GM19025 (cell line): ENCODE results near the gene SMCO1.
"Not testable (repeated sequence)": the region's sequence is repeated elsewhere in the genome, so short reads cannot be mapped to it uniquely, and the experiment has no call there.

Experiments
- ATAC-seq: cut with Tn5 transposase; IDR thresholded peaks from one replicate; pipeline ENCODE4 v1.9.1; 2021; ENCODE audit warnings: mild to moderate bottlenecking, low read depth, moderate library complexity; ENCODE audit not compliant: unreplicated experiment

SMCO1 gene

GRCh38 chr3:196514913-196515621, at the start of gene SMCO1:
Gene SMCO1 (minus strand): TSS chr3:196515346. CDS start chr3:196515209, 137 bp downstream.
- no peak for ATAC-seq

GRCh38 chr3:196563721-196564225, 48.6 kb upstream of the SMCO1 start:
- no peak for ATAC-seq

- ATAC-seq: no peak
These were observed 44.7 kb upstream of the SMCO1 start for GRCh38 chr3:196559826-196560225.

GRCh38 chr3:196558476-196558875, 43.3 kb upstream of the SMCO1 start:
- ATAC-seq: no peak

GRCh38 chr3:196557236-196557635, 42.1 kb upstream of the SMCO1 start:
- no peak for ATAC-seq

- no peak for ATAC-seq
These were observed 40.1 kb upstream of the SMCO1 start for GRCh38 chr3:196555295-196555694.

- ATAC-seq: no peak
These were observed 39.1 kb upstream of the SMCO1 start for GRCh38 chr3:196554205-196554604.

- ATAC-seq: no peak
These were observed 38.4 kb upstream of the SMCO1 start for GRCh38 chr3:196553551-196553950.

- ATAC-seq: no peak
These were observed 37.1 kb upstream of the SMCO1 start for GRCh38 chr3:196552253-196552652.

- ATAC-seq: not testable (repeated sequence)
These were observed 35.0 kb upstream of the SMCO1 start for GRCh38 chr3:196550172-196550571.

- not testable (repeated sequence) for ATAC-seq
These were observed 34.2 kb upstream of the SMCO1 start for GRCh38 chr3:196549312-196549711.

- no peak for ATAC-seq
These were observed 31.9 kb upstream of the SMCO1 start for GRCh38 chr3:196547067-196547466.

GRCh38 chr3:196546537-196546936, 31.4 kb upstream of the SMCO1 start:
- ATAC-seq: no peak

GRCh38 chr3:196544491-196544992, 29.4 kb upstream of the SMCO1 start:
- ATAC-seq: no peak

- ATAC-seq: no peak
These were observed 26.7 kb upstream of the SMCO1 start for GRCh38 chr3:196541684-196542445.

GRCh38 chr3:196537319-196537984, 22.3 kb upstream of the SMCO1 start:
- no peak for ATAC-seq

GRCh38 chr3:196533260-196533681, 18.1 kb upstream of the SMCO1 start:
- no peak for ATAC-seq

GRCh38 chr3:196531418-196531817, 16.3 kb upstream of the SMCO1 start:
- ATAC-seq: no peak

GRCh38 chr3:196528639-196529233, 13.6 kb upstream of the SMCO1 start:
- ATAC-seq: peak; percentile 83

- no peak for ATAC-seq
These were observed 10.0 kb upstream of the SMCO1 start for GRCh38 chr3:196525141-196525540.

GRCh38 chr3:196524527-196524926, 9.4 kb upstream of the SMCO1 start:
- ATAC-seq: no peak
